MG63 (cell line): Measurements from ENCODE around the gene TLCD3B. TPM values are rescaled to one million over a fixed set of nuclear protein-coding genes. Genes with fewer than 3 reads are reported as not detected.

Experiments used
- DNase-seq: peaks from one replicate; pipeline ENCODE4 v3.0.0-alpha.2; 2020
- H3K27me3 ChIP-seq: fragments of 250-450 bp; sonication (Bioruptor Pico); 2 replicates; pipeline ENCODE4 v1.5.1; 2020; ENCODE audit warnings: mild to moderate bottlenecking, moderate library complexity
- H3K36me3 ChIP-seq: fragments of 250-450 bp; sonication (Bioruptor Pico); 2 replicates; pipeline ENCODE4 v1.5.1; 2020; ENCODE audit warnings: mild to moderate bottlenecking, moderate library complexity
- H3K4me3 ChIP-seq: fragments of 250-450 bp; sonication (Bioruptor Pico); 2 replicates; pipeline ENCODE4 v1.5.1; 2020; ENCODE audit warnings: mild to moderate bottlenecking, moderate library complexity
- H3K9me3 ChIP-seq: fragments of 250-450 bp; sonication (Bioruptor Pico); 2 replicates; pipeline ENCODE4 v1.5.1; 2020; ENCODE audit warnings: mild to moderate bottlenecking, moderate library complexity
- total RNA-seq: library from RNA; depleted of rRNA; stranded (reverse); fragments of >200 nt; shearing (Covaris generic); gene quantifications from 2 replicates; pipeline ENCODE4 v1.2.3, GENCODE V29; 2014; ENCODE audit warnings: low replicate concordance

TLCD3B gene
- total RNA-seq, 1 experiment from 2014 or later, result 0.20 TPM

DNA sequence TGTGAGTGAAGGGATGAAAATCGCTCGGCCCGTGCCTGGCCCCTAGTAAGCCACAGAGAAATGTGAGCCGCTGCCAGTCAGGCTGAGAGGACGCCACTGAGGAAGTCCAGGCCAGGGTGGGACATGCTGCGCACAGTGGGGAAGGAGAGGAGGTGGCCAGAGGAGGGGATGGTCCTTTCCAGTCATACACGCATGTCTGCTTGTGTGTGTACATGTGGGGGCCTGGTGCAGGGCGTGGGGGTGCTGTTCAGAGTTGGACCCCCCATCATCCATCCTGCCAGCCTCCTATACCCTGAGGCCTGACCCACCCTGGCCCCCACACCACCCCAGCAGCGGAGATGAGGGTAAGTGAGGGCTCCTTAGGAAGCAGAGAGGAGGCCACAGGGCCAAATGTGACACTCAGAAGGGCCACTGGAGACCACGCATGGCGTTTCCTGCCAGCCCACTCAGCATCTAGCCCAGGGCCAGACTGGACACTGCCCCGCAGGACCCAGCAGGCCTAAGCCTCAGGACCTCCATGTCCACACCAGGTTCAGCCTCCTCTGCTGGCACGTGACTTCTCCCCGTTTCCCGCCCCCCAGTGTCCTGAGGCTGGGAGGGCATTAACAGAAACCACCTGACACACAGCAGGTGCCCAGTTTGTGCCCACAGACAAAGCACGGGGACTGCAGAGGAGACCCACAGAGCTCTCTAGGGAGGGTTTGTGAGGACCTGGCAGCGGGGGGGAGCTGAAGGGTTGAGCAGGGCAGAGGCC lies 27.2 kb downstream of the TLCD3B start:
- Histone ChIP-seq H3K36me3 (peaks cover 27% of the 10 kb centered on the region), H3K9me3 (no peaks in the 10 kb centered on the region), H3K4me3 (no peak overlapping the region), H3K27me3 (no peaks in the 10 kb centered on the region)
- DNase-seq, result no peak

DNA sequence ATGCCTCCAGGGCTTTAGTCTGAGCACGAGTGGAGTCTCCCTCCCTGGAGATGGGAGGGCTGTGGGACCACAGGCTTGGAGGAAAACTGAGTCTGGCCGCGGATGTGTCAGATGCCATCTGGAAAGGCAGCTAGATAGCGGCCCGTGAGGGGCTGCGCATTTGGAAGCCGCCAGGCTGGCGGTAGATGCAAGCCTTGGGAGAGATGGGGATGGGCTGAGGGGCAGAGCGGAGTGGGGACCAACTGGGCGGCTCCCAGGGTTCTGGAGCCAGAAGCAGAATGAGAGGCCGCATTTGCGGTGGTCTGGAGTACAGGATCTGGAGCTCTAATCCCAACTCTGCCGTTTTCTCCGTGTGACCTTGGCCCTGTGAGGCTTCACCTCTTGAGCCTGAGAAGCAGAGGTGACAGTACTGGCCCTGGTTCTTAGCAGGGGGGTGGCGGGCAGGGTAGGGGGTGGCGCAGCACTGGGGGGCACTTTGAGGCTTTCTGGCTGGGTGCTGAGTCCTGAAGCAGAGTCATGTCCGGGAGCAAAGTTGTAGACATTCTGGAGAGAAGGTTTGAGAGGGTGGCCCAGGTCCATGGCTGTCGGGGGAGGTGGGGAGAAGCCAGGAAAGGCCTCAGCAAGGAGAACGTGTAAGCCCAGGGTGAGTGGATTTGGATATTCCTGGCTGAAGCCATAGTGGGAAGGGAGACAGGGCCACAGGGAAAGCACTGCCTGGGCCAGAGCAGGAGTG lies 28.3 kb downstream of the TLCD3B start:
- no peak for DNase-seq

DNA sequence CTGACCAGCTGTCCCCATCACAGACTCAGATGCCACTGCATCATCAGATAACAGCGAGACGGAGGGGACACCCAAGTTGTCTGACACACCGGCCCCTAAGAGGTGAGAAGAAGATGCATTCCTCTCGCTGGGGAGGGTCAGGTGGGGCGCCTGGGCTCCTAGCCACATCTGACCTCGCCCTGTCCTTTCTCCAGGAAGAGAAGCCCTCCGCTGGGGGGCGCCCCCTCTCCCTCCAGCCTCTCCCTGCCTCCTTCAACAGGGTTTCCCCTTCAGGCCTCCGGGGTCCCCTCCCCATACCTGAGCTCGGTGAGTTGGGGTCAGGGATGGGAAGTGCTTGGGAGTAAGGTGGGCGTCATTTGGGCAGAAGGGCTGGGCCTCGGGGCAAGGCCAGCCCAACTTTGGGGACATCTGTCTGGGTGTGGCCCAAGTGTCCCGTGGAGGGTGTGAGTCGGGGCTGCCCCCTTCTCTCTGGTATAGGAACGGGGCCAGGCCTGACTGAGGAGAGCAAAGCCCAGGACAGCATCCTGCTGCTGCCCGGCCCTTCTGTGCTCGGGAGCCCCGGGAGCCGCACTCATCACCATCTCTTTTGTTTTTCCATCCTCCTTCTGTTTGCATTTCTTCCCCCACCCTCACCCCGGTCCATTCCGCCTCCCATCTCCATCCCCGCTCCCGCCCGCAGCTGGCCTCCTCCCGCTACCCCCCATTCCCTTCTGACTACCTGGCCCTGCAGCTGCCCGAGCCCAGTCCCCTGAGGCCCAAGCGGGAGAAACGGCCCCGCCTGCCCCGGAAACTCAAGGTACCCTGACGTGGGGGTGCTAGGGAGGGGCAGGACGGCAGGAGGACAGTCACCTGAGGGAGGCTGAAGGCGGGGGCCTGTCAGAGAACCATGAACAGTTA lies 30.1 kb downstream of the TLCD3B start:
- Histone ChIP-seq H3K36me3 (peaks cover 46% of the 10 kb centered on the region), H3K4me3 (no peak overlapping the region)
- no peak for DNase-seq

More for the DNA sequence above, 28.3 kb downstream of the TLCD3B start:
- Histone ChIP-seq H3K27me3 (no peaks in the 10 kb centered on the region), H3K36me3 (peaks cover 35% of the 10 kb centered on the region), H3K9me3 (no peaks in the 10 kb centered on the region), H3K4me3 (no peak overlapping the region)

GRCh38 chr16:29999605-30000004 lies 31.5 kb downstream of the TLCD3B start:
- Histone ChIP-seq H3K9me3 (no peaks in the 10 kb centered on the region), H3K36me3 (peaks cover 43% of the 10 kb centered on the region), H3K4me3 (no peak overlapping the region), H3K27me3 (no peaks in the 10 kb centered on the region)
- DNase-seq, result no peak

More for the DNA sequence above, 30.1 kb downstream of the TLCD3B start:
- no peaks in the 10 kb centered on the region for H3K9me3 ChIP-seq
- no peaks in the 10 kb centered on the region for H3K27me3 ChIP-seq

GRCh38 chr16:29996766-29997250 lies 34.3 kb downstream of the TLCD3B start:
- H3K4me3 ChIP-seq, result peak overlapping the region; percentile 76
- no peak for DNase-seq
- no peaks in the 10 kb centered on the region for H3K9me3 ChIP-seq
- peaks cover 64% of the 10 kb centered on the region for H3K36me3 ChIP-seq
- H3K27me3 ChIP-seq, result no peaks in the 10 kb centered on the region

- H3K36me3 ChIP-seq, result peaks cover 67% of the 10 kb centered on the region
- H3K9me3 ChIP-seq, result no peaks in the 10 kb centered on the region
- DNase-seq, result peak; percentile 99
- no peaks in the 10 kb centered on the region for H3K27me3 ChIP-seq
- peak within 1 kb of the TSS; percentile 76 for H3K4me3 ChIP-seq
Measured at GRCh38 chr16:29995911-29996765, 34.9 kb downstream of the TLCD3B start, which contains the start of gene INO80E. Gene INO80E, plus strand, starts transcription at chr16:29996241. Its CDS starts 70 bp downstream, at chr16:29996311.

DNA sequence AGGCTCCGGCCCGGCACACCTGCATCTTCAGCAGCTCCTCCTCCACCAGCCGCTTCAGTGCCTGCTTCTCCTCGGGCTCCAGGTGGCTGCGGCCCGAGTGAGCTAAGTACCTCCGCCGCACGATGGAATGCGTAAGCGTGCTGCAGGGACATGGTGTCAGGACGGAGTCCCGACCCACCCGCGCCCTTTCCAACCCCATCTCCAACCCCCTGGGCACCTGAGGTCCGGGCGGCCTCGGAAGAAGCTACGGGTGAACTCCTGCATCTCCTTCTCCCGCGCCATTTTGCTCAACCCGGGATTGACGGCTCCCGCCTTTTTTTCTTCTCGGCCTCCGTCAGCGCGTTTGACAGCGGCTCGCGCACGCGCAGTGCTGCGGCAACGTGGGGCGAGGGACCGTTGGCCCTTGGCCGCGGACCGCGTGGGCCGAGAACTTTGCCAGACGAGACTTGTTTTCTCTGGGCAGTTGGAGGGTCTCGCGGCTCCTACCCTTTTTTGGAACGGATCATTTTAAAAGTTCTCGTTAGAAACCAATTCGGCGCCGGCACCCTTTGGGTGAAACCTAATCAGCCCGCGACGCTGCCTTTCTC lies 35.7 kb downstream of the TLCD3B start, which contains the start of gene HIRIP3:
TSS of gene HIRIP3 (minus strand) at position 294 of the 587 bp plus-strand sequence. CDS start at position 282, 12 bp downstream.
- H3K9me3 ChIP-seq, result no peaks in the 10 kb centered on the region
- H3K4me3 ChIP-seq, result peak within 1 kb of the TSS; percentile 76
- H3K36me3 ChIP-seq, result peaks cover 64% of the 10 kb centered on the region
- no peaks in the 10 kb centered on the region for H3K27me3 ChIP-seq
- peak; percentile 88 for DNase-seq

DNA sequence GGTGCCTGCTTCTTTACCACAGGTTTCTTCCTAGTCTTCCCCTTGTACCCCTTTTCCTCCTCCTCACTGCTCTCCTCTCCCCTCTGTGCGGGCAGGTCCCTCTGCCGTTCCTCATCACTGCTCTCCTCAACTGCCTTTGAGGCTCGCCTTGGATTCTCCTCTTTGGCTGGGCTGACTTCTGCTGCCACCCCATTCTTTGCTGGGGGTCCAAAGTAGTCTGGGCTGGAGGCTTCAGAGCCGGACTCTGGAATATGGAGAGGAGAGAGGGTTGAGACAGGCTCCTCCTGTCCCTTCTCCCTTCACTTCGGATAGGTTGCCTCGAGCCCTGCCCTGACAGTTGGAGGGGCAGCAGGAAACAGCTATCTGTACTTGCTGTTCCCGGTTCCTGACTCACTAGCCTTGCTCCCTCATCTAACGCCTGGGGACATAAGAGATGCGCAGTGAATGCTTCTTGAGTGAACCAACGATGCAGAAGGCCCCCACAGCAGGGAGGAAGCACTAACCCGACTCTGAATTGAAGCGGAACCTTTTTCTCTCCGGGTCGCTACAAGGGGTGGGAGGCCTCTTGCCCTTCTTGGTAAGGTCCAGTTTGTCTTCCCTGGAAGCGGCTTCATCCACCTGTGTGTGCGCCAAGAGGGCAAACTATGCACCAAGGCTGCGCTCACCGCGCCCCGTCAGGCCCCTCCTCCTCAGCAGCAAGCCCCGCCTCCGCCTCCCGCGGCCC lies 36.3 kb downstream of the TLCD3B start:
- peak; percentile 60 for DNase-seq
- H3K9me3 ChIP-seq, result no peaks in the 10 kb centered on the region
- H3K4me3 ChIP-seq, result peak overlapping the region; percentile 76
- no peaks in the 10 kb centered on the region for H3K27me3 ChIP-seq
- H3K36me3 ChIP-seq, result peaks cover 71% of the 10 kb centered on the region

DNA sequence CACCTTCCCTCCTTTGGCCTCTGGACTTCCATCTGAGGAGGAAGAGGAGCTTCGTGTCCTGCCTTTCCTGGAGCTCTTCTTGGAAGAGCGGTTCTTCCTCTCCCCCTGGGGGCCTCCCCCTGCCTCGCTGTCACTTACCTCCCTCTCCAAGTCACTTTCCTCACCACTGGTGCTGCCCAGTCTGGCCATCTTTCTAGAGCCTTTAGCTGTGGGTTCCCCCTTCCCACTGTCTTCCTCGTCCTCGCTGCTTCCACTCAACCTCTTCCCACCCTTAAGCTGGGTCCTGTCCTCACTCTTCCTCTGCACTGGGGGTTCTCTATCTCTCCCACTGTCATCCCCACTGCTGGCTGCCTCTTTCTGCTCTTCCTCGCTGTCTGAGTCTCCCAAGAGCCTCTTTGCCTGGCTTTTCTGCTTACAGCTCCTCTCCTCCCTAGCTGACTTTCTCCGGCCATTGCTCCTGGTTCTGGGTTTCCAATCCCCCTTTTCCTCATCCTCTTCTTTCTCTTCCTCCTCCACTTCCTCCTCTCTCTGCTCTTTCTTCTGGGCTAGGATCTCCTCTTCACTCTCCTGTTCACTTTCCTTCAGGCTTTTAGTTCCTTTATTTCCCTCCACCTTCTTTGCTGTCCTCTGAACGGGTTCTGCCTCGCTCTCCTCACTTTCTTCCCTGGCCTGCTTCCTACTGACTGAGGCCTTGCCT lies 37.0 kb downstream of the TLCD3B start:
- no peak for DNase-seq
- no peaks in the 10 kb centered on the region for H3K9me3 ChIP-seq
- no peaks in the 10 kb centered on the region for H3K27me3 ChIP-seq
- peaks cover 67% of the 10 kb centered on the region for H3K36me3 ChIP-seq
- peak overlapping the region; percentile 76 for H3K4me3 ChIP-seq

DNA sequence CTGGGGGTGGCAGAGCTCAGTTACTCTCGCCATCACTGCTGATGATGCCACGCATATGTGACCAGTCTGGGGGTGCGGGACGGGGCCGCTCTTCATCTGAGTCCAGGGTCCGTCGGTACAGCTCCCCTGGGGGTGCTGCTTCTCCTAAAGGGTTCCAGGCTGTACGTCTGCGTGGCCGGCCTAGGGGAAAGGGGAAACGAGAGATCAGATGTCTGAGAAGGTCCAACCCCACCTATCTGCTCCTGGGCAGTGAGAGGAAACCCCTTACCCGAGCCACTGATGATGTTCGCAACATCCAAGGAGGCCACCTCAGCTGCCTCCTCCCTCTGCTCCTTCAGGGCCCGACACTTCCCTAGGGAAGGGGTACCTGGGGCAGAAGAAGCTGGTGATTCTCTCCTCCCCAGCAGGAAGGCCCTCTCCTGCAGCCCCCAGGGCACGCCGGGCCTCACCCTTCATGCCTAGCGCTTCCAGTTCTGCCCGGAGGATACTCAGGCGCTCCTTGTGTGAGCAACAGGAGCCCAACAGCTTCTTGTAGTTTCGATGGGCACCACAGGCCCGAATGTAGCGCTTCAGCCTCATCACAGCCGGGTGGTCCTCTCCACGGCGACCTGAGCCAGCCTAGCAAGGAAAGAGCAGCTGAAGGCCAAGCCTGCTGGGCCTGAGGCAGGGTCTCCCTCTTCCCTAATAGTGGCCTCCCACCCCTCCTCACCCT lies 37.7 kb downstream of the TLCD3B start:
- H3K36me3 ChIP-seq, result peaks cover 69% of the 10 kb centered on the region
- no peaks in the 10 kb centered on the region for H3K27me3 ChIP-seq
- H3K4me3 ChIP-seq, result no peak overlapping the region
- no peaks in the 10 kb centered on the region for H3K9me3 ChIP-seq
- DNase-seq, result no peak

GRCh38 chr16:29992344-29992967 lies 38.6 kb downstream of the TLCD3B start:
- H3K9me3 ChIP-seq, result no peaks in the 10 kb centered on the region

DNA sequence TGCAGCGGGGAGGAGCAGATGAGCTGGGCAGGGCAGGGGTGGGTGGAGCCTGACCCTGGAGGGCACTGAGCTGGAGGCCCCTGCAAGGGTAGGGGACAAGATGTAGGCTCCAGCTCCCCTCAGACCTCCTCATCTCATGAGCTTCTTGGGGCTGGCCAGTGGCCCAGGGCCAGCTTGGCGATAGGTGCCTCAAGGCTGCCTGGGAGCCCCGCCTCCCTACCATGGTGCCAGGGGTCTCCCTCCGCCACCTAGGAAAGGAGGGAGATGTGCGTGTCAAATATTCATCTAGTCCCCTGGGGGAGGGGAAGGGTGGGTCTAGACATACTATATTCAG lies 39.5 kb downstream of the TLCD3B start:
- Histone ChIP-seq H3K27me3 (no peaks in the 10 kb centered on the region), H3K36me3 (peaks cover 68% of the 10 kb centered on the region), H3K4me3 (no peak overlapping the region), H3K9me3 (no peaks in the 10 kb centered on the region)
- DNase-seq, result no peak

More at GRCh38 chr16:29992344-29992967, 38.6 kb downstream of the TLCD3B start:
- no peaks in the 10 kb centered on the region for H3K27me3 ChIP-seq
- peaks cover 67% of the 10 kb centered on the region for H3K36me3 ChIP-seq
- H3K4me3 ChIP-seq, result no peak overlapping the region
- peak; percentile 41 for DNase-seq

- no peak for DNase-seq
- H3K4me3 ChIP-seq, result no peak overlapping the region
- peaks cover 72% of the 10 kb centered on the region for H3K36me3 ChIP-seq
- no peaks in the 10 kb centered on the region for H3K27me3 ChIP-seq
- no peaks in the 10 kb centered on the region for H3K9me3 ChIP-seq
Measured at GRCh38 chr16:29990883-29991570, 40.0 kb downstream of the TLCD3B start.
